ENCODE measurements around the gene SAE1.
"Not testable (repeated sequence)": the region's sequence is repeated elsewhere in the genome, so short reads cannot be mapped to it uniquely, and the experiment has no call there.

The SAE1 gene

GRCh38 chr19:47240996-47241918 lies 110.6 kb downstream of the SAE1 start:
- no peak for DNase-seq (ENCODE audit: low read depth, low spot score)

- no peak for DNase-seq (ENCODE audit: low read depth, low spot score)
Measured at GRCh38 chr19:47241919-47242577, 111.4 kb downstream of the SAE1 start.

- DNase-seq (ENCODE audit: low read depth, low spot score) = no peak
Measured at GRCh38 chr19:47243364-47243775, 112.7 kb downstream of the SAE1 start.

- DNase-seq (ENCODE audit: low read depth, low spot score) = no peak
Measured at GRCh38 chr19:47243776-47244547, 113.3 kb downstream of the SAE1 start.

- no peak for DNase-seq (ENCODE audit: low read depth, low spot score)
Measured at GRCh38 chr19:47247308-47247990, 116.8 kb downstream of the SAE1 start.

- not testable (repeated sequence) for DNase-seq (ENCODE audit: low read depth, low spot score)
Measured at GRCh38 chr19:47253016-47253415, 122.4 kb downstream of the SAE1 start.

GRCh38 chr19:47253467-47253881 lies 122.8 kb downstream of the SAE1 start:
- no peak for DNase-seq (ENCODE audit: low read depth, low spot score)

- DNase-seq (ENCODE audit: low read depth, low spot score) = no peak
Measured at GRCh38 chr19:47253970-47254369, 123.3 kb downstream of the SAE1 start.

- no peak for DNase-seq (ENCODE audit: low read depth, low spot score)
Measured at GRCh38 chr19:47255879-47256692, 125.5 kb downstream of the SAE1 start, which contains the start of gene CCDC9. TSS of gene CCDC9 (plus strand) at chr19:47256525. CDS start at chr19:47258401, 1,876 bp downstream.

- no peak for DNase-seq (ENCODE audit: low read depth, low spot score)
Measured at GRCh38 chr19:47256693-47257410, 126.2 kb downstream of the SAE1 start.

- no peak for DNase-seq (ENCODE audit: low read depth, low spot score)
Measured at GRCh38 chr19:47257411-47258169, 127.0 kb downstream of the SAE1 start.

GRCh38 chr19:47258434-47258833 lies 127.8 kb downstream of the SAE1 start:
- DNase-seq (ENCODE audit: low read depth, low spot score) = no peak

GRCh38 chr19:47258895-47259555 lies 128.4 kb downstream of the SAE1 start:
- DNase-seq (ENCODE audit: low read depth, low spot score) = no peak
